Measurements from ENCODE around the gene GALNT14. TPM values are rescaled to one million over a fixed set of nuclear protein-coding genes. Genes with fewer than 3 reads are reported as not detected.

GALNT14 gene
- total RNA-seq, 1 experiment from 2014 or later = 2.7 TPM

GRCh38 chr2:30883184-30883583, 255.1 kb downstream of the GALNT14 start:
- no peak overlapping the region for H3K23ac ChIP-seq (ENCODE audit: insufficient read length, low read depth, low read length)
- no peak overlapping the region for H3K56ac ChIP-seq (ENCODE audit: insufficient read length, low read depth, low read length)
- no peaks in the 10 kb centered on the region for H3K9me3 ChIP-seq (ENCODE audit: control insufficient read depth, low read depth, low read length)
- H3K27me3 ChIP-seq (ENCODE audit: insufficient read depth, low read length) = no peaks in the 10 kb centered on the region
- no peak overlapping the region for H2AFZ ChIP-seq (ENCODE audit: low read length)
- H3K27ac Mint-ChIP-seq = no peak overlapping the region
- no peak overlapping the region for H2BK12ac ChIP-seq (ENCODE audit: insufficient read length, low read depth, low read length)
- no peak overlapping the region for H3K27ac ChIP-seq (ENCODE audit: insufficient read length, low read depth, low read length)
- peaks cover 42 to 46% of the 10 kb centered on the region in 2 experiments for H3K4me1 Mint-ChIP-seq
- H4K8ac ChIP-seq (replicated peaks; ENCODE audit: insufficient read length, low read depth, low read length) = no peak overlapping the region
- DNase-seq = no peak
- no peak overlapping the region for H2BK15ac ChIP-seq (ENCODE audit: low read depth, low read length)
- H2BK20ac ChIP-seq (ENCODE audit: low read depth, low read length, poor library complexity, severe bottlenecking) = no peak overlapping the region
- no peak overlapping the region for H3T11ph ChIP-seq (ENCODE audit: low read length)
- no peak overlapping the region for H4K91ac ChIP-seq (ENCODE audit: insufficient read length, low read depth, low read length)
- WGBS (ENCODE audit: extremely low coverage, insufficient read length, low lambda C conversion rate) = no CpG with 5 or more reads among the region's 4 CpGs
- H2BK120ac ChIP-seq (ENCODE audit: low read depth, low read length, poor library complexity, severe bottlenecking) = no peak overlapping the region
- H2BK5ac ChIP-seq (ENCODE audit: insufficient read length, low read length) = no peak overlapping the region
- H4K5ac ChIP-seq (ENCODE audit: insufficient read length, low read depth, low read length) = no peak overlapping the region
- H4K20me1 ChIP-seq (ENCODE audit: control insufficient read depth, insufficient read depth, insufficient read length) = no peaks in the 10 kb centered on the region
- no peaks in the 10 kb centered on the region for H3K79me1 ChIP-seq (ENCODE audit: insufficient read depth, low read depth, low read length, poor library complexity, severe bottlenecking)
- H3K4ac ChIP-seq (ENCODE audit: low read depth, low read length) = no peak overlapping the region
- no peak overlapping the region for H3K9ac ChIP-seq (ENCODE audit: extremely low read depth, insufficient read length, low read length)
- H3K23me2 ChIP-seq (ENCODE audit: insufficient read length, low read depth, low read length, poor library complexity, severe bottlenecking) = no peaks in the 10 kb centered on the region
- peaks cover 4% of the 10 kb centered on the region; the same call in 1 of the 2 replicates for H3K4me1 ChIP-seq (ENCODE audit: insufficient read depth, low read length)
- no peak for TF ChIP-seq CTCF (conservative IDR thresholded peaks at IDR 0.05)
- no peak overlapping the region for H3K4me2 ChIP-seq (ENCODE audit: insufficient read depth, insufficient read length, low read length)
- H2AK5ac ChIP-seq (ENCODE audit: insufficient read length, low read length) = no peak overlapping the region
- H3K36me3 Mint-ChIP-seq (ENCODE audit: insufficient read depth in 1 of 3, low read depth in 3 of 3) = peaks cover 5 to 7% (median 6%) of the 10 kb centered on the region in 3 experiments; a peak in 5 of 7 replicates
- peaks cover 8% of the 10 kb centered on the region for H3K27me3 Mint-ChIP-seq (ENCODE audit: low read depth)
- no peak overlapping the region for H3K14ac ChIP-seq (ENCODE audit: insufficient read depth, low read length)
- no peaks in the 10 kb centered on the region for H3K79me2 ChIP-seq (ENCODE audit: insufficient read depth, low read length)
- H3K9me3 Mint-ChIP-seq = peaks cover 3 to 8% of the 10 kb centered on the region in 2 experiments; a peak in 3 of 5 replicates
- no peak overlapping the region for H3K18ac ChIP-seq (ENCODE audit: insufficient read length, low read depth, low read length)
- H3K4me3 Mint-ChIP-seq = no peak overlapping the region

Measured in H9 (cell line).